Heart right ventricle (tissue), 16 donors: Measurements from ENCODE around the gene SERPINH1. TPM values are rescaled to one million over a fixed set of nuclear protein-coding genes. Genes with fewer than 3 reads are reported as not detected.

Experiments used
- ATAC-seq, 8 donors: fragments of 200-7000 bp; cut with Tn5 transposase; one replicate each; pipeline ENCODE4 v1.9.1; 2020; ENCODE audit warnings: mild to moderate bottlenecking in 8 of 8, moderate library complexity in 8 of 8, moderate number of reproducible peaks in 1 of 8
- DNase-seq, 2 donors: peaks; one replicate each; pipeline ENCODE4 v3.0.0-alpha.2; 2020
- H3K27ac ChIP-seq, 10 donors: fragments of 200-600 bp; sonication (generic) in 2 of 10; one replicate each; pipeline versions ENCODE4 v1.5.0 to v1.8.0; 2020 to 2022; ENCODE audit warnings: mild to moderate bottlenecking in 3 of 10
- H3K27me3 ChIP-seq, 7 donors: fragments of 200-600 bp; one replicate each; pipeline ENCODE4 v1.8.0; 2021 to 2022; ENCODE audit warnings: mild to moderate bottlenecking in 2 of 7
- H3K36me3 ChIP-seq, 9 donors: fragments of 200-600 bp; sonication (generic) in 1 of 9; one replicate each; pipeline versions ENCODE4 v1.5.0 to v1.8.0; 2020 to 2022; ENCODE audit warnings: mild to moderate bottlenecking in 2 of 9
- H3K4me1 ChIP-seq, 9 donors: fragments of 200-600 bp; sonication (generic) in 1 of 9; one replicate each; pipeline versions ENCODE4 v1.5.0 to v1.8.0; 2020 to 2022; ENCODE audit warnings: mild to moderate bottlenecking in 4 of 9
- H3K4me3 ChIP-seq, 10 donors: fragments of 200-600 bp; sonication (generic) in 2 of 10; one replicate each; pipeline versions ENCODE4 v1.5.0 to v1.8.0; 2020 to 2022; ENCODE audit warnings: mild to moderate bottlenecking in 7 of 10, moderate library complexity in 2 of 10
- H3K9me3 ChIP-seq, 11 donors: fragments of 200-600 bp in 10 of 11; sonication (generic) in 2 of 11; one replicate each; pipeline versions ENCODE4 v1.5.0 to v1.8.0; 2013 to 2022; ENCODE audit warnings: mild to moderate bottlenecking in 2 of 11, control low read depth in 1 of 11, moderate library complexity in 1 of 11
- CTCF ChIP-seq, 9 donors: fragments of 200-600 bp; sonication (generic) in 2 of 9; IDR thresholded peaks; one replicate each; pipeline versions ENCODE4 v1.5.0 to v1.8.0; 2021 to 2022; ENCODE audit warnings: antibody characterized with exemption in 9 of 9, mild to moderate bottlenecking in 5 of 9, moderate library complexity in 1 of 9
- WGBS, 2 donors: extraction: QIAGEN DNeasy Blood & Tissue Kit; methylation state at CpG; one replicate each; pipeline ENCODE4 v1.1.7; 2013; ENCODE audit warnings: inconsistent platforms in 1 of 2; 5-methylcytosine and 5-hydroxymethylcytosine counted together
- intact Hi-C, 10 donors: fragments of 100-400 bp; cut with DNase I; formaldehyde crosslinking; loops; one replicate each; pipeline versions ENCODE4 v1.11.1 to v1.14.2; 2022
- polyA plus RNA-seq, 2 donors: library from polyadenylated mRNA; stranded (reverse); fragments of 200-250 nt; gene quantifications; one replicate each; pipeline ENCODE4 v1.2.3, GENCODE V29; 2013
- total RNA-seq, 10 donors: library from RNA; stranded (reverse); fragmentation: NEBNext Ultra II Directional in 3 of 10; extraction: Animal tissue kit (Norgen Biotek cat#: 25700) in 3 of 10; gene quantifications; one replicate each; pipeline versions ENCODE4 v1.2.1 to v1.2.4, GENCODE V29; 2021 to 2023
- donor health status: Arrhythmogenic right ventricular cardiomyopathy.
- donor health status: ischemic (EF 13 %, LVEDD 7.1; RV severe dilation, severe dysfunction).
- donor health status: healthy with polysubstance abuse.
- donor health status: DM: no; HTN: yes; CAD: no.
- donor health status: DM: no; HTN: no; CAD: no.
- donor health status: ischemic (EF 25% LVEDD 6.9; RV normal size, moderate dysfunction).
- donor health status: ischemic (EF 25% LVEDD 5.7; RV mildly dilated, moderate dysfunction).
- donor health status: healthy.
- donor health status: DM: yes; HTN: yes; CAD: no.
- donor health status: Ischemic cardiomyopathy.
- donor health status: ischemic (EF 35%, LVEDD 5.7; RV mildly dilated, moderate dysfunction).
- donor health status: nonischemic (EF 11% LVEDD 7.7; RV severe dilation, severe dysfunction).
- donor health status: DM: yes; HTN: yes; CAD: no.
- donor health status: PGD.
- donor health status: ischemic (EF 29% LVEDD 5.4; RV normal size, mild dysfunction).
- donor health status: nonischemic (EF 23%, LVEDD 6.1; RV moderate dilation, normal function).

SERPINH1 gene
- total and polyA plus RNA-seq, 12 donors, result 31.8 to 218 (median 53.2) TPM

GRCh38 chr11:75601494-75601893 is 39.4 kb downstream of the SERPINH1 start:
- Histone ChIP-seq H3K4me1 (peaks cover 0 to 13% (median 0%) of the 10 kb centered on the region in 9 donors), H3K4me3 (no peak overlapping the region), H3K27me3 (no peaks in the 10 kb centered on the region), H3K9me3 (no peaks in the 10 kb centered on the region), H3K27ac (no peak overlapping the region), H3K36me3 (peaks cover 0 to 7% (median 0%) of the 10 kb centered on the region in 9 donors)
- intact Hi-C loops, result no loop called here
- ATAC-seq (no peak), DNase-seq (no peak)
- WGBS, 2 donors, result 85 to 92% methylated on average over 7 of the region's 7 CpGs
- no peak for TF ChIP-seq CTCF (IDR thresholded peaks at IDR 0.05)

- TF ChIP-seq CTCF (IDR thresholded peaks at IDR 0.05), result no peak
- no peaks in the 10 kb centered on the region for H3K27me3 ChIP-seq
- peaks cover 0 to 7% (median 0%) of the 10 kb centered on the region in 9 donors for H3K36me3 ChIP-seq
- intact Hi-C loops, result no loop called here
- H3K4me1 ChIP-seq, result peaks cover 0 to 13% (median 0%) of the 10 kb centered on the region in 9 donors
- ATAC-seq (no peak), DNase-seq (no peak)
- H3K4me3 ChIP-seq, result no peak overlapping the region
- no peak overlapping the region for H3K27ac ChIP-seq
- no peaks in the 10 kb centered on the region for H3K9me3 ChIP-seq
- WGBS, 2 donors, result 74 to 85% methylated on average over 8 of the region's 8 CpGs
Measured at GRCh38 chr11:75602951-75603350, 40.9 kb downstream of the SERPINH1 start.

GRCh38 chr11:75603791-75604736 is 42.0 kb downstream of the SERPINH1 start:
- Histone ChIP-seq H3K27me3 (no peaks in the 10 kb centered on the region), H3K4me3 (no peak overlapping the region), H3K27ac (no peak overlapping the region), H3K4me1 (peaks cover 0 to 13% (median 0%) of the 10 kb centered on the region in 9 donors), H3K36me3 (peaks cover 0 to 7% (median 0%) of the 10 kb centered on the region in 9 donors), H3K9me3 (no peaks in the 10 kb centered on the region)
- 87 to 93% methylated on average over 16 of the region's 16 CpGs for WGBS, 2 donors
- no peak for TF ChIP-seq CTCF (IDR thresholded peaks at IDR 0.05)
- DNase-seq (no peak), ATAC-seq (no peak)
- intact Hi-C loops, result no loop called here

GRCh38 chr11:75606099-75606498 is 44.0 kb downstream of the SERPINH1 start:
- peaks cover 0 to 7% (median 0%) of the 10 kb centered on the region in 9 donors for H3K36me3 ChIP-seq
- WGBS, 2 donors, result 84 to 93% methylated on average over 8 of the region's 8 CpGs
- no peak overlapping the region for H3K4me3 ChIP-seq
- DNase-seq (no peak), ATAC-seq (no peak)
- H3K9me3 ChIP-seq, result no peaks in the 10 kb centered on the region
- intact Hi-C loops, result no loop called here
- no peak overlapping the region for H3K27ac ChIP-seq
- peaks cover 0 to 13% (median 0%) of the 10 kb centered on the region in 9 donors for H3K4me1 ChIP-seq
- TF ChIP-seq CTCF (IDR thresholded peaks at IDR 0.05), result no peak
- no peaks in the 10 kb centered on the region for H3K27me3 ChIP-seq
